Suprapubic skin (tissue), 4 donors: ENCODE data around the gene NR3C1. TPM values are rescaled to one million over a fixed set of nuclear protein-coding genes. Genes with fewer than 3 reads are reported as not detected.

Experiments used
- DNase-seq, 2 donors: peaks; one replicate each; pipeline ENCODE4 v3.0.0-alpha.2; 2019; ENCODE audit warnings: low spot score in 2 of 2
- H3K27ac ChIP-seq: fragments of 200-600 bp; sonication (generic); one replicate; pipeline ENCODE4 v1.5.1; 2019
- H3K27me3 ChIP-seq: fragments of 200-600 bp; sonication (generic); one replicate; pipeline ENCODE4 v1.5.1; 2019
- H3K36me3 ChIP-seq: fragments of 200-600 bp; sonication (generic); one replicate; pipeline ENCODE4 v1.5.1; 2019
- H3K4me1 ChIP-seq: fragments of 200-600 bp; sonication (generic); one replicate; pipeline ENCODE4 v1.5.1; 2019
- H3K4me3 ChIP-seq: fragments of 200-600 bp; sonication (generic); one replicate; pipeline ENCODE4 v1.5.1; 2019; ENCODE audit warnings: mild to moderate bottlenecking
- H3K9me3 ChIP-seq: fragments of 200-600 bp; sonication (generic); one replicate; pipeline ENCODE4 v1.5.1; 2019
- CTCF ChIP-seq, 2 donors: fragments of 200-600 bp in 1 of 2; fragments of 450-650 bp in 1 of 2; sonication (generic) in 1 of 2; IDR thresholded peaks; one replicate each; pipeline ENCODE4 v1.5.1; 2016 to 2019; ENCODE audit warnings: antibody characterized with exemption in 2 of 2, mild to moderate bottlenecking in 1 of 2, moderate library complexity in 1 of 2
- EP300 ChIP-seq: sonication (generic); formaldehyde crosslinking; IDR thresholded peaks from one replicate; pipeline ENCODE4 v1.6.1; 2017; ENCODE audit warnings: antibody characterized with exemption
- POLR2A ChIP-seq, 2 donors: fragments of 450-650 bp; IDR thresholded peaks; one replicate each; pipeline ENCODE4 v1.6.1; 2017; ENCODE audit warnings: antibody characterized with exemption in 2 of 2, mild to moderate bottlenecking in 2 of 2, moderate library complexity in 2 of 2
- POLR2AphosphoS5 ChIP-seq, 3 donors: sonication (generic); formaldehyde crosslinking; IDR thresholded peaks; one replicate each; pipeline ENCODE4 v1.6.1; 2017; ENCODE audit warnings: antibody characterized with exemption in 3 of 3
- WGBS: methylation state at CpG from one replicate; pipeline ENCODE4 v1.1.5; 2018; 5-methylcytosine and 5-hydroxymethylcytosine counted together
- total RNA-seq, 4 donors: library from RNA; depleted of rRNA; stranded (reverse); fragments of >200 nt; gene quantifications; one replicate each; pipeline ENCODE4 v1.1.0, GENCODE V29; 2016

NR3C1 gene
- total RNA-seq, 4 donors from 2014 or later = 50.4 to 68.8 (median 56.5) TPM

DNA sequence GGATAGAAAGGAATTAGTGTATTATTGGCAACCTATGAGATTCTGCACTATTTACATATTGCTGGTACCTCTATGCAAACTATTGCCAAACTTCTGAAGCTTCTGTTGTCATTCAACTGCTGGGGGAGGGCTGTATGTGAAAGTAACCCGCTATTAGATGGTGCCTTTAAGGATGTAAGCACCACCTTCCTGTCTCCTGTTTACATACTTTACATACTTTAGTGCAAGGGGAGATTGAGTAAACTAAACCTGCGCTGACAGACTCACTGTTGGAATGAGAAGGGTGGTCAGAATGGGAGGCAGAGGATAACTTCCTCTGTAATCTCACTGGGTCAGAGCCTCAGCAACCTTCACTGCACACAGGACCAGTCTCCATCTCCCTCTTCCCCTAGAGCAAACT, 123.8 kb downstream of the NR3C1 start:
- Histone ChIP-seq H3K9me3 (no peaks in the 10 kb centered on the region), H3K4me1 (no peaks in the 10 kb centered on the region), H3K4me3 (no peak overlapping the region), H3K36me3 (peaks cover 45% of the 10 kb centered on the region), H3K27ac (no peak overlapping the region), H3K27me3 (no peaks in the 10 kb centered on the region)
- TF ChIP-seq EP300 (no peak), CTCF (IDR thresholded peaks at IDR 0.05) (no peak), POLR2AphosphoS5 (IDR thresholded peaks at IDR 0.05) (no peak), POLR2A (IDR thresholded peaks at IDR 0.05) (no peak)
- no peak for DNase-seq
- WGBS = 74% methylated on average over 2 of the region's 2 CpGs

GRCh38 chr5:143277536-143277935, 126.0 kb downstream of the NR3C1 start:
- no peak for TF ChIP-seq POLR2AphosphoS5 (IDR thresholded peaks at IDR 0.05)
- TF ChIP-seq CTCF (IDR thresholded peaks at IDR 0.05) = no peak
- TF ChIP-seq EP300 = no peak
- no peak for TF ChIP-seq POLR2A (IDR thresholded peaks at IDR 0.05)
- peaks cover 33% of the 10 kb centered on the region for H3K36me3 ChIP-seq
- H3K4me1 ChIP-seq = no peaks in the 10 kb centered on the region
- H3K9me3 ChIP-seq = no peaks in the 10 kb centered on the region
- H3K4me3 ChIP-seq = no peak overlapping the region
- WGBS = 93% methylated on average over 2 of the region's 2 CpGs
- no peaks in the 10 kb centered on the region for H3K27me3 ChIP-seq
- DNase-seq = no peak
- H3K27ac ChIP-seq = no peak overlapping the region

DNA sequence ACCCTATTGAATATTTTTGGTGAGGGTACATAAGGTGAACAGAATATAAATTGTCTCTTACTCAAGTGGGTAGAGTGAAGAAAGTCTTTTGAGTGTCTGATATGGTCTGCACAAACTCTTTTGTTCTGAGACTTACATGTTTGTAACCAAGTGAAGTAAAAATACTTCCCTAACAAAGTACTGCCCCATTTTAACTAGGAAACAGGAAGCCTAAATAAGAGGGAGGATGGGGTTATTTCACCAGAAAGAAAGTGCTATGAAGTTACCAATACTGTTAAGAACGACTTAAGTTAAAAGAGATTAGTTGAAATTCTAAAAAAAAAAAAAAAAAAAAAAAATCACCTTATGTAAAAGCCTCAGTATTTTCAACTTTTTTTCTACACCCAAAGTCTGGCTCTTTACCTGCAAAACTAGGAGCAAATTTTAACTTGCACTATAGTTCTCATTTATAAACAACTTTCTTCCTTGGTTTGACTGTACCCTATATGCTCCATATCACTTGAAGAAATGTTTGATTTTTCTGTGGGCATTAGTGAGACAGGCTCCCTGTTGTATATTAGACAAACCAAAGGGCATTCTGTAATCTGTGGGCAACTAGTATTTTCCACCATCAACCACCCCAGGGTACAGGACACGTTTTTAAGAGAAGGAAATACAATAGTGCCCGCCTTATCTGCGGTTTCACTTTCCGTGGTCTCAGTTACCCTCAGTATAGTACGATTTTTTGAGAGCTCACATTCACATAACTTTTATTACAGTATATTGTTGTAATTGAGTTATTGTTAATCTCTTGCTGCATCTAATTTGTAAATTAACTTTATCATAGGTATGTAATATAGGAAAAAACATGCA, 127.7 kb downstream of the NR3C1 start:
- Histone ChIP-seq H3K36me3 (peaks cover 18% of the 10 kb centered on the region), H3K4me3 (no peak overlapping the region), H3K4me1 (no peaks in the 10 kb centered on the region), H3K27ac (no peak overlapping the region), H3K27me3 (no peaks in the 10 kb centered on the region), H3K9me3 (no peaks in the 10 kb centered on the region)
- no peak for DNase-seq
- WGBS = 77% methylated on average over 6 of the region's 6 CpGs
- TF ChIP-seq POLR2A (IDR thresholded peaks at IDR 0.05) (no peak), POLR2AphosphoS5 (IDR thresholded peaks at IDR 0.05) (no peak), CTCF (IDR thresholded peaks at IDR 0.05) (no peak), EP300 (no peak)

GRCh38 chr5:143274952-143275351, 128.5 kb downstream of the NR3C1 start:
- Histone ChIP-seq H3K36me3 (peaks cover 11% of the 10 kb centered on the region), H3K27me3 (no peaks in the 10 kb centered on the region), H3K4me1 (no peaks in the 10 kb centered on the region), H3K4me3 (no peak overlapping the region), H3K9me3 (no peaks in the 10 kb centered on the region), H3K27ac (no peak overlapping the region)
- TF ChIP-seq CTCF (IDR thresholded peaks at IDR 0.05) (no peak), EP300 (no peak), POLR2AphosphoS5 (IDR thresholded peaks at IDR 0.05) (no peak), POLR2A (IDR thresholded peaks at IDR 0.05) (no peak)
- DNase-seq = no peak
- 50% methylated on average over 1 of the region's 1 CpG for WGBS

DNA sequence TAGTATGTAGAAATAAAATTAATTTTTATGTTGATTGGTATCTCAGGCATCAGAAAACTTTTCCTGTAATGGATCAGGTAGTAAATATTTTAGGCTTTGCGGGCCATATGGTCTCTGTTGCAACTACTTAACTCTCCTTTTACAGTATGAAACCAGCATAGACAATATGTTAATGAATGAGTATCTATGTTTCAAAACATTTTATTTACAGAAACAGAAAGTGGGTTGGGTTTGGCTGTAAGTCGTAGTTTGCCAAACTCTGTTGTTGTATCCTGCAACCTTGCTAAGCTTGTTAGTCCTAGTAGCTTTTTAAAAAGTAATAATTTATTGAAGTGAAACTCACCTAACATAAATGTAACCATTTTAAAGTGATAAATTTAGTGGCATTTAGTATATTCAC, 132.1 kb downstream of the NR3C1 start:
- no peak overlapping the region for H3K27ac ChIP-seq
- no peak for DNase-seq
- WGBS = 68% methylated on average over 2 of the region's 2 CpGs
- no peaks in the 10 kb centered on the region for H3K36me3 ChIP-seq
- no peaks in the 10 kb centered on the region for H3K4me1 ChIP-seq
- TF ChIP-seq POLR2A (IDR thresholded peaks at IDR 0.05) = no peak
- no peak for TF ChIP-seq POLR2AphosphoS5 (IDR thresholded peaks at IDR 0.05)
- no peak for TF ChIP-seq EP300
- TF ChIP-seq CTCF (IDR thresholded peaks at IDR 0.05) = no peak
- H3K27me3 ChIP-seq = no peaks in the 10 kb centered on the region
- H3K4me3 ChIP-seq = no peak overlapping the region
- no peaks in the 10 kb centered on the region for H3K9me3 ChIP-seq
